NCI-H1092 treated with DMSO at 0.1 percent for 48 hours (cell line): ENCODE results near the gene MRTFB.
A peak's percentile ranks its signal among the peaks of the same experiment; 100 is the strongest.
"Not testable (repeated sequence)": the region's sequence is repeated elsewhere in the genome, so short reads cannot be mapped to it uniquely, and the experiment has no call there.

Experiments
- DNase-seq: peaks from one replicate; lab custom pipeline; 2025; lab: John Stamatoyannopoulos, UW

MRTFB gene

DNA sequence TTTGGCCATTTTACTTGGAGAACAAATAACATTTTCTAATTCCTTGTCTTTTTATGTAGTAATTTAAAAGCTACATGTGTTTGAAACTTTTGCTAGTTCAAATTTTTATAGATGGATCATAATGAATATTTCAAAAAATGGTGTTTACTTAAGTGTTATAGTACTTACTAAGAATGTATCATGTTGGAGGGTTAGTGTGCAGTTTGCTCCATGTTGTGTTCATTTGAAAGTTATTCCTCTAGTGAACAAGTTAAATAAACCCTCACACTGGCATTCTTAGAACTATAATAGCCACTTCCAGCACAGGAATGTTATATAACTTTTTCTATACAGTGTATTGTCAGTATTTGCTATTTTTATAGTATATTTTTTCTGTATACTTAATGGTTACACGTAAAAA lies 62.8 kb downstream of the MRTFB start:
- no peak for DNase-seq

DNA sequence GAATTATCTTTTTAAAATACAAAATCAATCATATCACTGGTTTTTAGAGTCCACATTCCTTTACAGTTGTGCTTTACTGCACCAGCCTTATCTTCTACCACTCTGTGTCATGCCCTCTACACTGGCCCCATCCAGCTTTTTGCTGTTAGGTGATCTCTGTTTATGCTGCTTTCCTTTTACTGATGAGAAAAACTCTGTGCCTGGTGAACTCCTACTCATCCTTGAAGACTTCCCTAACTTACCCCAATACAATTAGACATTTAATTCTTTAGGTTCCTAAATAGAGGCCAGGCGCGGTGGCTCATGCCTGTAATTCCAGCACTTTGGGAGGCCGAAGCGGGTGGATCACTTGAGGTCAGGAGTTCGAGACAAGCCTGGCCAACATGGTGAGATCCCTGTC lies 64.6 kb downstream of the MRTFB start:
- no peak for DNase-seq

DNA sequence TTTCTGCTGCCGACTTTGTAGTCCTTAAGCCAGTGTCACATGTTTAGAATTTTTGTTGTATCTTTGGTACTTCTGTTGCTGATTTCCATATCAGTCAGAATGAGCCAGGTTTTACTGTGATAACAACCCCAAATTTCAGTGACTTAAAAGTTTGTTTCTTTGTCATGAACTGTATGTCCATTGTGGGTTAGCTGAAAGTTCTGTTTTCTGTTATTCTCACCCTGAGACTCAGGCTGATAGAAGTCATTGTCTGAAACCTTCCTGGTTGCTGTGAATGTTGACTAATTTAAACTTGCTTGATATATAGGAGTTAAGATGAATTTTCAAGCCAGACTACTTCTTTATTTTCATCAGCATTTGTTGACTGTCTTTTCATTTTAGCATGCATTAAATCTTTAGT lies 68.8 kb downstream of the MRTFB start:
- no peak for DNase-seq

DNA sequence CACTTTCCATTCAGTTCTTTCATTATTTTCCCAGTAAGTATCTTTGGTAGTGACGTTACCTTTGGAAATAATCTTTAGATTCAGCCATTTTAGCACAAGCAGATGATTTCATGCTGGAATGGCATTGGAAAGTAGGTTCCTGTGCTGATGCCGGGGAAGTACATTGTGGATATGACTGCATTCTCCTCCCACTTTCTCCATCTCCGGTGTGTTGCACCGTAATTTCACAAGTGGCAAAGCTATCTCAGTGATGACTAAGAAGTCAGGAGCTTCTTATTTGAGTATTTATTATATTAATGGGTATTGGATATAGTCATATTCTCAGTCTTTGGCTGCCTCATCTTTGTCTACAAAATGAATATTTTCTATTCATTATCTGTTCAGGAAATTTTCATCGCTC lies 69.8 kb downstream of the MRTFB start:
- no peak for DNase-seq

DNA sequence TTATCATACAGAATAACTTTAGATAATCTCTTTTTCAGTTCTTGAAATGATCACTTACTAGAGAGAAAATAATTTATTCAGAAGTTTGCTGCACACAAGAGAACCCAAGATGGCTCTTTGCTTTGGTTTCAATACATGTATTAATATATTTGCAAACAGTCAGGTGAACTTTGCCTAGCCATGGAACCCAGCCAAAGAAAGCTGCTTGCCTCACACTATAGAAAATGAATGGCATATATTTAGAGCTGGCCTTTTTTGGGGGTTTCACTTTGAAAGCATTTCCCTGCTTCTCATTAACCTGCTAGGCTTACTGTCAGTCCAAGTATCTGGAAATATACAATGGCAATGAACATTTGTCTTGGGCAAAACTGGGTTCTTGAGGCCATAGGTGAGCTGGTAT lies 75.3 kb downstream of the MRTFB start:
- no peak for DNase-seq

DNA sequence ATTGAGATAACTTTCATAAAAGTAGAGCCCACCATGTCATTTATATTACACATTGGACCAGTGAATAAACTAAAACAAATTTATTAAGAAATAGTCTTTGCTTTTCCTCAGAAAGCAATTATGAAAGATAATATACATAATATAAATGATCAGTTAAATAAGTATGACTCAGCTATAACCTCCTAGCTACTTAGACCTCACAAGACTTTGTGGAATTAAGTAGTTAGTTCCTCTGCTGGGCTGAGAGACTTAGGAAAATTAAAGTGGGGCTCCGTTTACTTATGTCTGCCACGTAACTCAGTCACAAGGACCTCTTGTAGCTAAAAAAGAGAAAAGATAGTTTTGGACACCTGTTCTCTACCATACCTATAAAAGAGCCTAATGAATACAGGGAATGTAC lies 76.9 kb downstream of the MRTFB start:
- no peak for DNase-seq

DNA sequence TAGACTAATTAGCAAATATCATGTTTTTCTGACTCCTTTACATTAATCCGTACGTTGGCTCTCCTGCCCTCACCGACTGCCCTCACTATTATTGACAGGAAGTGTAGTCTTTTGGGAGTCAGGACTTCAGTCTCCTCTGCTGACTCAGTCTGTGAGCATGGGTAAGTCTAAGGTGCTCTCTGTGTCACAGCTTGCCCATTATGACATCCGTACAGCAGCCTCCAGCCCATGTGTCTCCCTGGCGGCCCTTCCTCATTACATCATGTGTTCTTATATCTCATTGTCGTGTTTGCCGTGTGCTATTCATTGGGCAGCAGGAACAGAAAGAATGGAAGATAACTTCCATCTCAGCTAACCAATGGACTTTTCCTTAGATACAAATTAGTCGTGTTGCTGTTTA lies 77.5 kb downstream of the MRTFB start:
- no peak for DNase-seq

DNA sequence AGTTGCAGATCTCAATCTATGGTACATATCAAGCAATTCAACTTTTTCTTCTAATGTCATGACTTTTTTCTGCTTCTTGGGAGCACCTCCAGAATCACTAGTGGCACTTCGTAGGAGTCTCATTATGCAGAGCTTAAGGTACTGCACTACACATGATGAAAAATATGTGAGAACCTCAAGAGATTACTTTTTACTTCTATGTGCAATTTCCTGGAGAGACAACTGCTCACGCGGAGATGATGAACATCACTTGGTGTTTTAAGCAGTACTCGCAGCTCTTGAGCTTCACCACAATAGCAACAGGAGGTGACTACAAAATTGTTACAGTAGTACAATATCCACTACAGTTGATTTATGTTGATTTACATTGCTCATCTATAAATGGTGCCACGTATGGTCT lies 79.7 kb downstream of the MRTFB start:
- no peak for DNase-seq

DNA sequence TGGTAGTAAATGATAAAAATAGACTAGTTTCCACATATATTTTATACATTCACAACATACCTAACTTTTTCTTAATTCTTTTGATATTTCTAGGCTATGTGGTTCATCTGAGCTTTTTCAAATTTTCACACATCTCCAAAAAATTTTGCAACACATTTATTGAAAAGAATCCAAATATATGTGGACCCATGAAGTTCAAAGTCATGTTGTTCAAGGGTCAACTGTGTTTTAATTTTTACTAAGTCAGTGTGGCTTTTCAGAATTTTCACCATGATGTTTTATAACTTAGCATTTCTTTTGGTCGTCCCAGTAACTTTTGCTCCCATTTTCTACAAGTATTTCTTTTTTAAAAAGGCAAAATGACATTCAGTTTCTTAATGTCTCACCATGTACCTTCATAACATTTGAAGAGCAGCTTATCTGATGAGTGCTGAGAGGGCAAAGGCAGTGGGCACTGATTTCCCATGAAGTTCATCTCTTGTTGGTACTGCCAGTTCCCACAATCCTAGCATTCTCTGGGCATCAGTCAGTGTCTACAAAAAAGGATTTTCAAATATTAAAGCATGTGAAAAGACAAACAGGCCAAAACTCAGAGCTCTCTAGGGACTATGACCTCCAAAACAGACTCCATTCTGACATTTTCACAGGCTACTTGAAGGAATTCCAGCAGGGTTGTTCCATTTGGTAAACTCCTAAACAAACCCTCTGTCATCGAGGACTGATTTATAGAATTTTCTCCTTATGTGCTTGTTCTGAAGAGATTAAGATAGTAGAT lies 80.3 kb downstream of the MRTFB start:
- DNase-seq = no peak

DNA sequence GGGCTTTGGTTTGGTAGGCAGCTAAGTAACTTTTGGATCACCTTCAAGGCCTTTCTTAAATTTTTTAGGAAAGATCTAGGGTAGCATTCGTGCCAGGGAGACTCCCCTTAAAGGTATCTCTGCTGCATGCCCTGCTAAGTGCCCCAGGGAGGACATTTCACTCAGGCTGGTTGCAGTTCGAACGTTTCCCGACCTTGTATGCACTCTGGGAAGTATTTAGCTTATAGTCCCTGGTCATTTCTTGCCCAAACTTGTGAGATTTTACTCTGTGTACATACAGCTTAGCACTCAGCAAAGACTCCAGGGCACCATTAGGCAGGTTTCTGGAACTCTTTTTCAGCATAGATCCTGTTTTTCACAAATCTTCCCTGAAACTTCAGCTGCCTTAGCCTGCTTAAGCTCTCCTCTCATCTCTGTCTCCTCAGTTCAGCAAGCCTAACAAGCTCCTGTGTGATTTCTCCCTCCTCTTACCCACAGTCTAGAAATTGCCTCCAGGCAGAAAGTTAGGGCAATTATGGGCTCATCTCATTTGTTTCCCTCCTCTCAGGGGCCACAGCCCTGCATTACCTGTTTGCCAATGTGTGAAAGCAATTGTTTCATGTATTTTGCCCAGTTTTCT lies 84.6 kb downstream of the MRTFB start:
- no peak for DNase-seq

DNA sequence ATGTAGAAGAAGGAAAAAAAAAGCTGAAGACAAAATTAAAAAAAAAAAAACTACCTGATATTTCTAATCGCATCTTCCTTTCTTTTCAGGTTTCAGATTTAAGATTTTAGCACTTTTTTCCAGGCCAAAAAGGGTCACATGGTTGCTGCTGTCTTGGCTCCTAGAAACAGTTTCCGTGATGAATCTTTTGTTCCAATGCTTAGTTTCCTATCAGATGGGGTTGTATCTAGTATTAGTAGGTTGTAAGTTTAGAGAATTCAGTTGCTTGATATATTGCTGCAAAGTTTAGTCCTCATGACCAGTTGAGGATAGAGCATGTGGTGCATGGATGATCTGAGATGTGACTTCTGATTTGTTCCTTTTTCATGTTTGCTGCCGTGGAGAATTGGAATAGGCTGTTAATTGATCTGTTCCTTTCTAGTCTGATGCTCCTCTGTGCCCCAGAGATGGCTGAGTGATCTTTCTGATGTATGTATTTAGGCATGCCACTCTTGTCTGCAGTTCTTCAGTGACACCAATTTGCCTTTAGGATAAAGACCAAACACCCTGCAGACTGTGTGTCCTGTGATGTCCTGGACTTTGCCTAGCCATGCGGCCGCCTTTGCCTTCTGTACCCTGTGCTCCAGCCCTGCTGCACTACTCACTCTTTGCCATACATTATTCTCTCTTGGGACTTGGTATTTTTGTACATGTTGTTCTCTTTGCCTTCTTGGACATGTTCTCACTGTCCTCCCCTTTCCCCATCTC lies 94.0 kb downstream of the MRTFB start:
- no peak for DNase-seq

DNA sequence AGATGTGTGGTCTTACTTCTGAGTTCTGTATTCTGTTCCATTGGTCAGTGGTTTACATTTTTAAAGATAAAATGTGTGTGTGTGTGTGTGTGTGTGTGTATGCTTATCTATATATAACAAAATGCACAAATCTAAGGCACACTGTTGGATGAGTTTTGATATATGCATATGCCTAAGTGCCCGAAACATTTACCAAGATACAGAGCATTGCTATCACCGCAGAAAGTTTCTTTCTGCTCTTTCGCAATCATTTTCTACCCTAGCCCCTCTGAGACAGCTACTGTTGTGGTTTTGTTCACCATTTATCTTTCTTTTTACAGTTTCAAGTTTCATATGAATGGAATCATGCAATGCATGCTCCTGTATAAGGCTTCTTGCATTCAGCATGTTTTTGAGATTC lies 97.0 kb downstream of the MRTFB start:
- no peak for DNase-seq

DNA sequence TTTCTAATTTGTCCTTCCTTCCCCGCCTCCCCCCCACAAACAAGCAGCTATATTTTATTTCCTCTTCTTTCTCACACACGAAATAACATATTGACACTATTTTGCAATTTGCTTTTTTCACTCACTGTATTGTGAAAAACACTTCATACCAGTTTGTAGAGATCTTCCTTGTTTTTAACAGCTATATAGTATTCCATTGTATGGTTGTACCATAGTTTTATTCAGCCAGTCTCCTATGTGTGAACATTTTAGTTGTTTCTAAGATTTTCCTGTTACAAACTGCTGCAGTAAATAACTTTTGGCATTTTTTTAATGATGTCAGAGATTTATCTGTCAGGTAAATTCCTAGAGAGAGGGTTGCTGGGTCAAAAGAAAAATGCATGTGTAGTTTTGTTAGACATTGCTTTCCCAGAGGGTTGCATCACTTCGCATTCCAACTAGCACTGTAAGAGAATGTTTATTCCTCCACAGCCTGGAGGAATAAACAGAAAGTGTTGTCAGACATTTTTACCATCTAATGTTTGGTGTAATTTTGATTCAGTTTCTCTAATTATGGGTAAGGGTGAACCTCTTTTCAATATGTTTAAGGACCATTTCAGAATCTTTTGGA lies 101.2 kb downstream of the MRTFB start:
- no peak for DNase-seq

DNA sequence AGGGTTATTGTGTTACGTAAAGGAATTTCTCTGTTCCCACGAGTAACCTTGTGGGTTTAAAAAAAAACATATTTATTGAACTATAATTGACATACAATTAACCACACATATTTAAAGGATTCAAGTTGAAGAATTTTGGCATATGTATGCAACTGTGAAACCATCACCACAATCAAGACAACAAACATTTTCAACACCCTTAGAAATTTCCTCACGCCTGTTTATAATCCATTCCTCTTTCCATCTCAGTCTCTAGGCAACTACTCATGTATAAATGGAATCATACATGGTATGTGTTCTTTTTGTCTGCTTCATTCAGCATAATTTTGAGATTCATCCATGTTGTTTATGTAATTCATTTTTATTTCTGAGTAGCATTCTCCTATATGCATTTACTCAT lies 104.0 kb downstream of the MRTFB start:
- DNase-seq = no peak

DNA sequence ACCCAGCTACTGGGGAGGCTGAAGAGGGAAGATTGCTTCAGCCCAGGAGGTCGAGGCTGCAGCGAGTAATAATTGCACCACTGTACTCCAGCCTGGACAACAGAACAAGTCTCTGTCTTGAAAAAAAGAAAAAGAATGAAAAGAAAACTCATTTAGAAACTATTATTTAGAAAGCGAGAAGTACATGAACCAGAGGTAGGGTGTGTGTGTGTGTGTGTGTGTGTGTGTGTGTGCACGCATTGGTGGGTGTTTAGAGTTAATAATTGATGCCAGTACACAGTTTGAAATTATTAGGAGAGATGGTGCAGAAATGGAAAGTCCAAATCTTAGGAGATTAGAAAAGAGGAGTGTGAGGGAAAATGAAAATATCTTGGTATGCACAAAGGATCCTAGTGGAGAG lies 106.6 kb downstream of the MRTFB start:
- DNase-seq = no peak

DNA sequence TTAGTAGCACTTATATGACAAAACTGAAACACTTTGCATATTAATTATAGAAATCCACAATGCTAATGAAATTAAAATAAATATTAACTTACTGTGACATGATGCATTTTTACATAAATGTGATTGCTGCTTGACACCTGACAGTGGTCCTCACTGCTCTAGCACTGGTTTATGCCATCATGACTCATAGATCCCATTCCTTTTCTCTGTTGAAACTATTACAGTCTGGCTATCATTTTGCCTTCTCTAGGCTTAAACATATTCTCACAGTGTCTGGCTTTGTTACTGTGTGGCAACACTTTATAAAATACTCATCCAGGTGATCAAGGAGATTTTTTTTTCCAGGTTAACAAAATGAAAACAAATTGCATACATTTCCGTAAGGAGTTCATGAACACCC lies 108.0 kb downstream of the MRTFB start:
- no peak for DNase-seq

DNA sequence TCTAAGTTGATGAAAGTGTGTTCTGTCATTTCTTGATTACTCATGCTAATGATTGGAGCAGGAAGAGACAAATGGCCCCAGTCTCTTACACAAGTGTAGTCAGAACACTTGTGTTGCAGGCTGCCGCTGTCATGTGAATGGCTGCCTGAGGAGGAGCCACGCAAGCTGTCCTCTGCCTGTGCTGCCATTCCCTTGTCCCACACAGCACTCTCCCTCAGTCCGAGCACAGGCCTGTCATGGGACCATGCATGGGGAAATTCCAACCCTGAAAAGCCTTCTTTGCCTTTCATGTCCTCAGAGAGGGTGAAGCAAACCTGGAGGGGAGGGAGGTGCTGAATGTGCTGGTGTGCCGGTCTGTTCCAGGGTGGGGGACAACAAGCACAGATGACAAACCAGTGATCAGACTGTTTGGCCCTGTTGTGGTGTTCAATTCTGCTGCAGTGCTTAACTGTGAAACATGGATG lies 109.4 kb downstream of the MRTFB start:
- DNase-seq = no peak

DNA sequence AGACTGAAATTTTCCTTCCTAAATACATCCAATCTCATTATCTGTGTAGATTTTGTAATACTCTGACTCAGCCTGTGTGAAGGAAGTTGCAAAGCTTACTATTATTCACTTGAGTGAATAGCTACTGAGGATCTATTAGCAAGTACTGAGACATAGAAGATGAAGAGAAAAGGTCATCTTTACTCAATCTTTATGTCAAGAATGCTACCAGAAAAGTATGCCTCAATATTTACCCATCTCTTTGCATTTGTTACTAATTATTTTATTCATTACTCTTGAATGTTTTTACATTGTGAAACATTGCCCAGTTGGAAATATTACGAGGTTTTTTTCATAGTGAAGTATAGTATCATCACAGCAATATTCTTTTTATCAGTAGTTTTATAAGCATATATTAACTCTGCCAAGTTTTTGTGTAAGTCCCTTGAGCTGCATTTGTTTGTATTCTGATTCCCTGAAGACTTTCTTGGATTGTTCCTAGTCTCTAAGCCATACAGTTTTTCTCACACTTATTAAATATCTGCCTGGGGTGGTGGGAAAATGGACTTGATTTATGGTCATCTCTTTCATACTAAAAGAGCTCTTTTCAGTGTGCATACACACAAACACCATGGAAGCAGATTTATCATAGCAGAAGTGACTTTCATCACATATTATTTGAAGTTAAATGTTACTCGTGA lies 110.4 kb downstream of the MRTFB start:
- DNase-seq = no peak

DNA sequence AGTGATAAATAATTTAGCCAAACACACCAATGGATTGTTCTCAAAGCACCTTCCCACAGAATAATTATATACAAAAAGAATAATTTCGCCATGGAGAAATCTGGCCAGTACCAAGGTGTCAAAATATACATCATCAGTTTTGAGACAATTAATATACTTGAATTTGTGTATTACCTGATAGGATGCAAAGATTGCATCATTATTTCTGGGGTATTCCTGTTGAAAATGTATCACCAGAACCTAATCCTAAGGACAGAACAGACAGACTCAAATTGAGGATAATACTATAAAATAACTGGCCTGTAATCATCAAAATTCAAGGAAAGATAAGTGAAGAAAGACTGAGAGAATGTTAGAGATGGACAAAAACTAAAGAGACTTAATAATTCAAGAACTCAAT lies 111.9 kb downstream of the MRTFB start:
- no peak for DNase-seq

DNA sequence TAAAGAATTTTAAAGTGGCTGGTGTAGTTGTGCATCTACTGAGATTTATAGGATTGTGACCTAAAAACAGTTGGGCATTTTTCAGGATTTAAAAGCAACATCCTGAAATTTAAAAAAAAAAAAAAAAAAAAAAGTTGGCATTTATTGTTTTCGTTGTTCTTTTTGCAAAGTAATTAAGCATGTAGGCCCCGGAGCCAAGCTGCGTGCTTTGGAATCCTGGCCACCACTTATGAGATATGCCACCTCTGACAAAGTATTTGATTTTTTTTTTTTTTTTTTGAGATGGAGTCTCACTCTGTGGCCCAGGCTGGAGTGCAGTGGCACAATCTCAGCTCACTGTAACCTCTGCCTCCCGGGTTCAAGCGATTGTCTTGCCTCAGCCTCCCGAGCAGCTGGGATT lies 112.8 kb downstream of the MRTFB start:
- not testable (repeated sequence) for DNase-seq

DNA sequence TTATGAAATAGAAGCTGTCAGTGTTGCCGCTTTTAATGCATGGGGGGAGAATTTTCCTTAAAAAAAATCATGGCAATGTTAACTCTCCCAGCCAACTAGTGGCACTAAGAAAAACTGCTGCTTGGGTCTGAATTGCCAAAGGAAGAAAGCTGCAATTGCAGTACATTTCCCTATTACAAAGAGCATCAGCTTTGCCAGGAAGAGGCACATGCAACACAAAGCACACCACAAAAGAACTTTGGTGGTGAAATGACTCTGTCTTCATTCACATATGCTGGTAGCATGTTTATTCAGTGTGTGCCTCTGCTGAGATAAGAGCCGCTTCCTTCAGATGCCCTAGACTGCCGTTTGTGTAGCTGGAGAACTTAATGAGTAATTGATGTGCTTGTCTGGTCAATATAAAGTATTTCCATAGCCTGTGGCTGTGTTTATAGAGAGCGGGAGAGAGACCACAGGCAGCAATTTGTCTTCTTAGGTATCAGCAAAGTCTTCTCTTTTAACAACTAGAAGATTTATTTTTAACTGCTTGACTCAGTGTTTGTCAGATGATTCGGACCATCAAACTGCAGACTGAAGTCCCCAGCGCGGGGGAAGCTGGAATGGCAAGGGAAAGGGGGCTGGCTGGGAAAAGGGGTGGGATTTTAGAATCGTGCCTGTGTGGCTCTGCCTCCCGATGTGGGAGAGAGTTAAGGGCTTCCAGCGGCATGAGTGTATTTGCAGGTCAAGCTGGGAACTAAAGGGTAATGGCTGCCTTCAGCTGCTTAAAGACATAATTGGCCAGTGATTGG lies 115.1 kb downstream of the MRTFB start:
- peak; percentile 76 for DNase-seq
